GM12872 (cell line): ENCODE data around the gene TMEM39B.
A peak's percentile ranks its signal among the peaks of the same experiment; 100 is the strongest.

Experiments
- CTCF ChIP-seq: IDR thresholded peaks from 3 replicates; pipeline ENCODE4 v1.5.1; 2011; ENCODE audit warnings: low read depth, mild to moderate bottlenecking, low read length, moderate library complexity; ENCODE audit not compliant: insufficient read depth

Gene TMEM39B

GRCh38 chr1:32122151-32122550 lies 49.4 kb downstream of the TMEM39B start:
- TF ChIP-seq CTCF = no peak

- TF ChIP-seq CTCF = no peak
Measured at GRCh38 chr1:32125313-32125712, 52.6 kb downstream of the TMEM39B start.

- no peak for TF ChIP-seq CTCF
Measured at GRCh38 chr1:32126770-32127169, 54.0 kb downstream of the TMEM39B start.

- TF ChIP-seq CTCF = peak; percentile 18; the same call in 1 of the 3 replicates
Measured at GRCh38 chr1:32127409-32128198, 54.9 kb downstream of the TMEM39B start.

GRCh38 chr1:32128479-32128878 lies 55.7 kb downstream of the TMEM39B start:
- TF ChIP-seq CTCF = no peak

GRCh38 chr1:32128964-32129363 lies 56.2 kb downstream of the TMEM39B start:
- TF ChIP-seq CTCF = no peak

GRCh38 chr1:32137111-32137510 lies 64.4 kb downstream of the TMEM39B start:
- no peak for TF ChIP-seq CTCF
